BE2C (cell line): Measurements from ENCODE around the gene INPP5E.

Experiments
- DNase-seq: peaks from one replicate; pipeline ENCODE4 v3.0.0-alpha.2; 2020
- H3K27me3 ChIP-seq: fragments of 250-450 bp; sonication (Bioruptor Pico); 2 replicates; pipeline ENCODE4 v1.5.1; 2020; ENCODE audit warnings: mild to moderate bottlenecking
- H3K36me3 ChIP-seq: fragments of 250-450 bp; sonication (Bioruptor Pico); 2 replicates; pipeline ENCODE4 v1.5.1; 2020; ENCODE audit warnings: mild to moderate bottlenecking
- H3K4me1 ChIP-seq: fragments of 250-450 bp; sonication (Bioruptor Pico); 2 replicates; pipeline ENCODE4 v1.5.1; 2020
- H3K4me3 ChIP-seq: 2 replicates; pipeline ENCODE4 v1.5.1; 2011; ENCODE audit warnings: low read depth, low read length
- H3K9me3 ChIP-seq: fragments of 250-450 bp; sonication (Bioruptor Pico); 2 replicates; pipeline ENCODE4 v1.5.1; 2020
- TF ChIP-seq, protein P1 (sequence below): IDR thresholded peaks from 2 replicates; pipeline ENCODE4 v1.5.1; 2012; ENCODE audit warnings: mild to moderate bottlenecking, low read depth, low read length

The INPP5E gene

DNA sequence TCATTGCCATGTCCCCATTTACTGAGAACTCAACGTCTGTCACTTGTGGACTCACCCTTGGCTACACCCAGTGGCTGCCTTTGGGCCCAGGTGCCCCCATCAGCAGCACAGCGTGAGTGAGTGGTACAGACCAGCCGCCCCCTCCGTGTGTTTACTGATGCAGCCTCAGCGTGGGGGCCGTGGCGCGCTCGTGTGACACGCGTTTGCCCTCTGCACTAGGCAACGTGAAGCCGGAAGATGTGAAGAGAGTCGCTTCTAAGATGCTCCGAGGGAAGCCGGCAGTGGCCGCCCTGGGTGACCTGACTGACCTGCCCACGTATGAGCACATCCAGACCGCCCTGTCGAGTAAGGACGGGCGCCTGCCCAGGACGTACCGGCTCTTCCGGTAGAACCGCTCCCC is 16.8 kb downstream of the INPP5E start:
- Histone ChIP-seq H3K4me3 (no peak overlapping the region), H3K27me3 (no peaks in the 10 kb centered on the region), H3K9me3 (no peaks in the 10 kb centered on the region), H3K36me3 (peaks cover 79% of the 10 kb centered on the region), H3K4me1 (no peaks in the 10 kb centered on the region)
- DNase-seq, result no peak
- TF ChIP-seq, protein P1, sequence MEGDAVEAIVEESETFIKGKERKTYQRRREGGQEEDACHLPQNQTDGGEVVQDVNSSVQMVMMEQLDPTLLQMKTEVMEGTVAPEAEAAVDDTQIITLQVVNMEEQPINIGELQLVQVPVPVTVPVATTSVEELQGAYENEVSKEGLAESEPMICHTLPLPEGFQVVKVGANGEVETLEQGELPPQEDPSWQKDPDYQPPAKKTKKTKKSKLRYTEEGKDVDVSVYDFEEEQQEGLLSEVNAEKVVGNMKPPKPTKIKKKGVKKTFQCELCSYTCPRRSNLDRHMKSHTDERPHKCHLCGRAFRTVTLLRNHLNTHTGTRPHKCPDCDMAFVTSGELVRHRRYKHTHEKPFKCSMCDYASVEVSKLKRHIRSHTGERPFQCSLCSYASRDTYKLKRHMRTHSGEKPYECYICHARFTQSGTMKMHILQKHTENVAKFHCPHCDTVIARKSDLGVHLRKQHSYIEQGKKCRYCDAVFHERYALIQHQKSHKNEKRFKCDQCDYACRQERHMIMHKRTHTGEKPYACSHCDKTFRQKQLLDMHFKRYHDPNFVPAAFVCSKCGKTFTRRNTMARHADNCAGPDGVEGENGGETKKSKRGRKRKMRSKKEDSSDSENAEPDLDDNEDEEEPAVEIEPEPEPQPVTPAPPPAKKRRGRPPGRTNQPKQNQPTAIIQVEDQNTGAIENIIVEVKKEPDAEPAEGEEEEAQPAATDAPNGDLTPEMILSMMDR, result no peak

DNA sequence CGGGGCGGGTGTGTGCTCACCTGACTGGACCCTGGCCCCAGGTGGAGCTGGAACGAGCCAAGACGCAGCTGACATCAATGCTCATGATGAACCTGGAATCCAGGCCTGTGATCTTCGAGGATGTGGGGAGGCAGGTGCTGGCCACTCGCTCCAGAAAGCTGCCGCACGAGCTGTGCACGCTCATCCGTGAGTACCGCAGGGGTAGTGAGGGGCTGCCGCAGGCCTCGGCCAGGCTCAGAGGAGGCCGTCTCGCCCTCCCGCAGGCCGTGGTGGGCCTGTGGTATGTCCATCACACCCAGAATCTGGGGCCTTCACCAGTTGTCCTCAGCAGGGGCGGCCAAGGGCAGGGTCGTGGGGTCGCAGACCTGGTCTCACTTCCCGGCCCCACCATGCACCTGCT is 17.9 kb downstream of the INPP5E start:
- TF ChIP-seq, protein P1, result no peak

DNA sequence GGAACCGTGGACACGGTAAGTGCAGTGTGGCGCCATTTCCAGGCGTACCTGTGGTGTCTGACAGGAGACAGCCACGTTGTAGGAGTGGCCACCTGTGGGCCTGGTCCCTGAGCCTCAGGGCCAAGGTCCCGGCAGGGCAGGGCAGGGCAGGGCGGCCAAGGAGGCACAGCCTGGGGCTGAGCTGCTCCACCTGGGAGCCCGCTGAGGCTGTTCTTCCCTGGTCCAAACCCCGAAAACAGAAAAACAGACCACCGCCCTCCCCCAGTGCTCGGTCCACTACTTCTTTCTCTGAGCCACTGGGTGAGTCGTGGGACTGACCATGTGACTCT is 20.6 kb downstream of the INPP5E start:
- Histone ChIP-seq H3K9me3 (no peaks in the 10 kb centered on the region), H3K4me3 (no peak overlapping the region), H3K4me1 (no peaks in the 10 kb centered on the region), H3K36me3 (peaks cover 93% of the 10 kb centered on the region), H3K27me3 (no peaks in the 10 kb centered on the region)
- TF ChIP-seq, protein P1, result no peak
- no peak for DNase-seq

More for the DNA sequence above, 17.9 kb downstream of the INPP5E start:
- H3K9me3 ChIP-seq, result no peaks in the 10 kb centered on the region
- H3K4me1 ChIP-seq, result no peaks in the 10 kb centered on the region
- H3K36me3 ChIP-seq, result peaks cover 80% of the 10 kb centered on the region
- no peak for DNase-seq
- H3K27me3 ChIP-seq, result no peaks in the 10 kb centered on the region
- no peak overlapping the region for H3K4me3 ChIP-seq

DNA sequence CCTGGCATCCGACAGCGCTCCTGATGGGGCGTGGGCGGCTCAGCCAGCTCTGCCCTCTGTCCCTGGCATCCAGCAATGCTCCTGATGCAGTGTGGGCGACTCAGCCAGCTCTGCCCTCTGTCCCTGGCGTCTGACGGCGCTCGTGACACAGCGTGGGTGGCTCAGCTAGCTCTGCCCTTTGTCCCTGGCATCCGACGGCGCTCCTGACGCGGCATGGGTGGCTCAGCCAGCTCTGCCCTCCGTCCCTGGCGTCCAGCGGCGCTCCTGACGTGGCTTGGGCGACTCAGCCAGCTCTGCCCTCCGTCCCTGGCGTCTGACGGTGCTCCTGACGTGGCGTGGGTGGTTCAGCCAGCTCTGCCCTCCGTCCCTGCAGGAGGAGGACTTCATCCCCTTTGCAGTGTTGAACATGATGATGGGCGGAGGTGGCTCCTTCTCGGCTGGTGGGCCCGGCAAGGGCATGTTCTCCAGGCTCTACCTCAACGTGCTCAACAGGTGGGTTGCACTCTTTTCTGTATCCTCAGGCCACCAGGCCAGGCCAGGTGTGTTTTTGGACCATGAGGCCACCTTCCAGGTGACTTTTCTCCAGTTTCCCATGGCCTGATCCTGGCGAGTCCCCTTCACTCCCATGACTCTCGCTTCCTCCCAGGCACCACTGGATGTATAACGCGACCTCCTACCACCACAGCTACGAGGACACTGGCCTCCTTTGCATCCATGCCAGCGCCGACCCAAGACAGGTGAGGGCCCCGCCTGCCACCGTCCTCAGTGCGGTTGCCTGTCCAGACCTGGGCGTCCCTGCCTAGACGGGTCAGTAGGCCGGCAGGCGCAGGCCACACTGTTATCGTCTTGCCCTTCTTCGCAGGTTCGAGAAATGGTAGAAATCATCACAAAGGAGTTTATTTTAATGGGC is 21.2 kb downstream of the INPP5E start:
- Histone ChIP-seq H3K36me3 (peaks cover 93% of the 10 kb centered on the region), H3K9me3 (no peaks in the 10 kb centered on the region), H3K4me3 (no peak overlapping the region), H3K4me1 (no peaks in the 10 kb centered on the region), H3K27me3 (no peaks in the 10 kb centered on the region)
- DNase-seq, result no peak
- TF ChIP-seq, protein P1, result no peak

DNA sequence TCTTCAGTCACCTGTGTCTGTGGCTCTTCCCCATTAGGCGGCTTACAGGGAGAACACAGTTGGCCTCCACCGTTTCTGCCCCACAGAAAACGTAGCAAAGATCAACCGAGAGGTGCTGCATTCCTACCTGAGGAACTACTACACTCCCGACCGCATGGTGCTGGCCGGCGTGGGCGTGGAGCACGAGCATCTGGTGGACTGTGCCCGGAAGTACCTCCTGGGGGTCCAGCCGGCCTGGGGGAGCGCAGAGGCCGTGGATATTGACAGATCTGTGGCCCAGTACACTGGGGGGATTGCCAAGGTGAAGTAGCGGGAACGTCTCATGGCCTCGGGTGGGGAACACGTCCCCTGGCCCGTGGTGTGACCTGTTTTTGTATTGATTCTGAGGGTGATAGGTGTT is 22.7 kb downstream of the INPP5E start:
- no peaks in the 10 kb centered on the region for H3K27me3 ChIP-seq
- DNase-seq, result no peak
- no peak overlapping the region for H3K4me3 ChIP-seq
- no peaks in the 10 kb centered on the region for H3K9me3 ChIP-seq
- TF ChIP-seq, protein P1, result no peak
- H3K36me3 ChIP-seq, result peaks cover 93% of the 10 kb centered on the region
- peaks cover 7% of the 10 kb centered on the region; the same call in 1 of the 2 replicates for H3K4me1 ChIP-seq

DNA sequence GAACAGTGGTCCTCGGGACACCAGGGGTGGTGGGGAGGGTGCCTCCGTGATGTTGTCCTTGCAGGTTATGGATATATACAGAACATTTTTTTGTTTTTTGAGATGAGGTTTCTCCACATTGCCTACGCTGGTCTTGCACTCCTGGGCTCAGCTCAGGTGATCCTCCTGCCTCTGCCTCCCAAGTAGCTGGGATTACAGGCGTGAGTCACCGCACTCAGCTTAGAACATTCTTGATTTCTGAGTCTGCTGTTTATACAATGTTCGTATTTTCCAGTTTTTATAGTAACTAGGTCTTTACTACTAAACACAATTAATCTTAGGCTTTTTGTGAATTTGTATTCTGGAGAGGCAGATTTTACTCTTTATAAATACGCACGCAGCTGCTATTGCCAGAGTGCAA is 23.2 kb downstream of the INPP5E start:
- TF ChIP-seq, protein P1, result no peak
- Histone ChIP-seq H3K4me3 (no peak overlapping the region), H3K36me3 (peaks cover 88% of the 10 kb centered on the region), H3K4me1 (peaks cover 10% of the 10 kb centered on the region; the same call in 1 of the 2 replicates), H3K27me3 (no peaks in the 10 kb centered on the region), H3K9me3 (no peaks in the 10 kb centered on the region)
- no peak for DNase-seq
